Type B pancreatic cell (in vitro differentiated cells): ENCODE results near the gene ICAM3. TPM values are rescaled to one million over a fixed set of nuclear protein-coding genes. Genes with fewer than 3 reads are reported as not detected.

Source experiments
- DNase-seq: peaks from one replicate; pipeline ENCODE4 v3.0.0; 2021; ENCODE audit warnings: mixed read lengths; ENCODE audit not compliant: unreplicated experiment; ENCODE audit errors: extremely low spot score
- H3K27ac Mint-ChIP-seq: 2 replicates; pipeline ENCODE4 v1.8.0; 2021; ENCODE audit warnings: mild to moderate bottlenecking, mixed read lengths
- H3K27me3 Mint-ChIP-seq: 2 replicates; pipeline ENCODE4 v1.8.0; 2021; ENCODE audit warnings: mixed read lengths
- H3K36me3 Mint-ChIP-seq: 2 replicates; pipeline ENCODE4 v1.8.0; 2021; ENCODE audit warnings: mixed read lengths
- H3K4me1 Mint-ChIP-seq: one replicate; pipeline ENCODE4 v1.8.0; 2021; ENCODE audit warnings: mixed read lengths; ENCODE audit not compliant: unreplicated experiment
- H3K4me3 Mint-ChIP-seq: 2 replicates; pipeline ENCODE4 v1.8.0; 2021; ENCODE audit warnings: mild to moderate bottlenecking, mixed read lengths
- H3K9me3 Mint-ChIP-seq: 2 replicates; pipeline ENCODE4 v1.8.0; 2021; ENCODE audit warnings: mixed read lengths
- total RNA-seq: library from RNA; stranded (reverse); gene quantifications from 2 replicates; pipeline ENCODE4 v1.2.1, GENCODE V29; 2021; ENCODE audit warnings: low replicate concordance
- TF ChIP-seq, protein P1 (sequence below): fragments of 200-600 bp; sonication (generic); conservative IDR thresholded peaks from 2 replicates; pipeline ENCODE4 v1.5.0; 2021; ENCODE audit warnings: antibody characterized with exemption, mild to moderate bottlenecking

The ICAM3 gene
- total RNA-seq, 1 donor from 2014 or later = 8.2 TPM

DNA sequence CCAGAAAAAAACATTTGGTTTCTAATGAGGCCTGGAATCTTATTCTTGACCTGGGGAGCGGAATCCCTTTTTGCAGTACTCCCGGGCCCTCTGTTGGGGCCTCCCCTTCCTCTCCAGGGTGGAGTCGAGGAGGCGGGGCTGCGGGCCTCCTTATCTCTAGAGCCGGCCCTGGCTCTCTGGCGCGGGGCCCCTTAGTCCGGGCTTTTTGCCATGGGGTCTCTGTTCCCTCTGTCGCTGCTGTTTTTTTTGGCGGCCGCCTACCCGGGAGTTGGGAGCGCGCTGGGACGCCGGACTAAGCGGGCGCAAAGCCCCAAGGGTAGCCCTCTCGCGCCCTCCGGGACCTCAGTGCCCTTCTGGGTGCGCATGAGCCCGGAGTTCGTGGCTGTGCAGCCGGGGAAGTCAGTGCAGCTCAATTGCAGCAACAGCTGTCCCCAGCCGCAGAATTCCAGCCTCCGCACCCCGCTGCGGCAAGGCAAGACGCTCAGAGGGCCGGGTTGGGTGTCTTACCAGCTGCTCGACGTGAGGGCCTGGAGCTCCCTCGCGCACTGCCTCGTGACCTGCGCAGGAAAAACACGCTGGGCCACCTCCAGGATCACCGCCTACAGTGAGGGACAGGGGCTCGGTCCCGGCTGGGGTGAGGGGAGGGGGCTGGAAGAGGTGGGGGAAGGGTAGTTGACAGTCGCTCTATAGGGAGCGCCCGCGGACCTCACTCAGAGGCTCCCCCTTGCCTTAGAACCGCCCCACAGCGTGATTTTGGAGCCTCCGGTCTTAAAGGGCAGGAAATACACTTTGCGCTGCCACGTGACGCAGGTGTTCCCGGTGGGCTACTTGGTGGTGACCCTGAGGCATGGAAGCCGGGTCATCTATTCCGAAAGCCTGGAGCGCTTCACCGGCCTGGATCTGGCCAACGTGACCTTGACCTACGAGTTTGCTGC, 52.4 kb downstream of the ICAM3 start, which contains the start of gene ICAM4:
Gene ICAM4, plus strand, starts transcription at position 153 of the 935 bp plus-strand sequence. Its CDS starts 58 bp downstream, at position 211.
- TF ChIP-seq, protein P1, sequence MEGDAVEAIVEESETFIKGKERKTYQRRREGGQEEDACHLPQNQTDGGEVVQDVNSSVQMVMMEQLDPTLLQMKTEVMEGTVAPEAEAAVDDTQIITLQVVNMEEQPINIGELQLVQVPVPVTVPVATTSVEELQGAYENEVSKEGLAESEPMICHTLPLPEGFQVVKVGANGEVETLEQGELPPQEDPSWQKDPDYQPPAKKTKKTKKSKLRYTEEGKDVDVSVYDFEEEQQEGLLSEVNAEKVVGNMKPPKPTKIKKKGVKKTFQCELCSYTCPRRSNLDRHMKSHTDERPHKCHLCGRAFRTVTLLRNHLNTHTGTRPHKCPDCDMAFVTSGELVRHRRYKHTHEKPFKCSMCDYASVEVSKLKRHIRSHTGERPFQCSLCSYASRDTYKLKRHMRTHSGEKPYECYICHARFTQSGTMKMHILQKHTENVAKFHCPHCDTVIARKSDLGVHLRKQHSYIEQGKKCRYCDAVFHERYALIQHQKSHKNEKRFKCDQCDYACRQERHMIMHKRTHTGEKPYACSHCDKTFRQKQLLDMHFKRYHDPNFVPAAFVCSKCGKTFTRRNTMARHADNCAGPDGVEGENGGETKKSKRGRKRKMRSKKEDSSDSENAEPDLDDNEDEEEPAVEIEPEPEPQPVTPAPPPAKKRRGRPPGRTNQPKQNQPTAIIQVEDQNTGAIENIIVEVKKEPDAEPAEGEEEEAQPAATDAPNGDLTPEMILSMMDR = no peak
- Mint-ChIP-seq H3K4me3 (peak within 1 kb of the TSS; percentile 51), H3K27me3 (peaks cover 83% of the 10 kb centered on the region), H3K27ac (peak within 1 kb of the TSS; percentile 43), H3K36me3 (peaks cover 8% of the 10 kb centered on the region), H3K4me1 (peaks cover 16% of the 10 kb centered on the region), H3K9me3 (no peaks in the 10 kb centered on the region)
- no peak for DNase-seq

DNA sequence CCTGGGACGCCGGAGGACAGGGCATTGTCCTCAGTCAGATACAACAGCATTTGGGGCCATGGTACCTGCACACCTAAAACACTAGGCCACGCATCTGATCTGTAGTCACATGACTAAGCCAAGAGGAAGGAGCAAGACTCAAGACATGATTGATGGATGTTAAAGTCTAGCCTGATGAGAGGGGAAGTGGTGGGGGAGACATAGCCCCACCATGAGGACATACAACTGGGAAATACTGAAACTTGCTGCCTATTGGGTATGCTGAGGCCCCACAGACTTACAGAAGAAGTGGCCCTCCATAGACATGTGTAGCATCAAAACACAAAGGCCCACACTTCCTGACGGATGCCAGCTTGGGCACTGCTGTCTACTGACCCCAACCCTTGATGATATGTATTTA, 54.0 kb downstream of the ICAM3 start:
- peaks cover 8% of the 10 kb centered on the region for H3K4me1 Mint-ChIP-seq
- peaks cover 66% of the 10 kb centered on the region for H3K27me3 Mint-ChIP-seq
- DNase-seq = no peak
- no peak overlapping the region for H3K4me3 Mint-ChIP-seq
- peak overlapping the region; percentile 43 for H3K27ac Mint-ChIP-seq
- TF ChIP-seq, protein P1 = no peak
- H3K9me3 Mint-ChIP-seq = no peaks in the 10 kb centered on the region
- peaks cover 8% of the 10 kb centered on the region for H3K36me3 Mint-ChIP-seq

DNA sequence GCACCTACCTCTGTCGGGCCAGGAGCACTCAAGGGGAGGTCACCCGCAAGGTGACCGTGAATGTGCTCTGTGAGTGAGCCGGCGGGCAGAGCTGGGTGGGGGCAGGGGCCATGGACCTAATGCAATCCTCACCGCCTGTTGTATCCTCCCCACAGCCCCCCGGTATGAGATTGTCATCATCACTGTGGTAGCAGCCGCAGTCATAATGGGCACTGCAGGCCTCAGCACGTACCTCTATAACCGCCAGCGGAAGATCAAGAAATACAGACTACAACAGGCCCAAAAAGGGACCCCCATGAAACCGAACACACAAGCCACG, 54.5 kb downstream of the ICAM3 start:
- Mint-ChIP-seq H3K4me3 (no peak overlapping the region), H3K9me3 (no peaks in the 10 kb centered on the region), H3K4me1 (peaks cover 6% of the 10 kb centered on the region), H3K27me3 (peaks cover 63% of the 10 kb centered on the region), H3K36me3 (peaks cover 8% of the 10 kb centered on the region), H3K27ac (no peak overlapping the region)
- TF ChIP-seq, protein P1 = no peak
- DNase-seq = no peak

DNA sequence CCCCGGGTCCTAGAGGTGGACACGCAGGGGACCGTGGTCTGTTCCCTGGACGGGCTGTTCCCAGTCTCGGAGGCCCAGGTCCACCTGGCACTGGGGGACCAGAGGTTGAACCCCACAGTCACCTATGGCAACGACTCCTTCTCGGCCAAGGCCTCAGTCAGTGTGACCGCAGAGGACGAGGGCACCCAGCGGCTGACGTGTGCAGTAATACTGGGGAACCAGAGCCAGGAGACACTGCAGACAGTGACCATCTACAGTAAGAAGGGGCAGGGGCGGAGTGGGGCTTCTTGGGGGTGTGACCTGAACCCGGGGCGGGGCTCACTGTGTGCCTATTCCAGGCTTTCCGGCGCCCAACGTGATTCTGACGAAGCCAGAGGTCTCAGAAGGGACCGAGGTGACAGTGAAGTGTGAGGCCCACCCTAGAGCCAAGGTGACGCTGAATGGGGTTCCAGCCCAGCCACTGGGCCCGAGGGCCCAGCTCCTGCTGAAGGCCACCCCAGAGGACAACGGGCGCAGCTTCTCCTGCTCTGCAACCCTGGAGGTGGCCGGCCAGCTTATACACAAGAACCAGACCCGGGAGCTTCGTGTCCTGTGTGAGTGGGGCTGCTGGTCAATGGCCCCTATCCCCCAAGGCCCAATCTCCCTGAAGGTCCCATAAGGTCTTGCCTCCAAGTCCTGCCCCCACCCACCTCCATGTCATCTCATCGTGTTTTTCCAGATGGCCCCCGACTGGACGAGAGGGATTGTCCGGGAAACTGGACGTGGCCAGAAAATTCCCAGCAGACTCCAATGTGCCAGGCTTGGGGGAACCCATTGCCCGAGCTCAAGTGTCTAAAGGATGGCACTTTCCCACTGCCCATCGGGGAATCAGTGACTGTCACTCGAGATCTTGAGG, 55.1 kb downstream of the ICAM3 start:
- H3K36me3 Mint-ChIP-seq = peaks cover 8% of the 10 kb centered on the region
- no peaks in the 10 kb centered on the region for H3K9me3 Mint-ChIP-seq
- no peak for DNase-seq
- no peak overlapping the region for H3K27ac Mint-ChIP-seq
- peaks cover 8% of the 10 kb centered on the region for H3K4me1 Mint-ChIP-seq
- TF ChIP-seq, protein P1 = no peak
- H3K27me3 Mint-ChIP-seq = peaks cover 61% of the 10 kb centered on the region
- H3K4me3 Mint-ChIP-seq = no peak overlapping the region

Other genes starting within 250 kb of the ICAM3 start
- gene ANGPTL6, start 236.9 kb downstream of the ICAM3 start, total RNA-seq = 0.27 TPM in 1 of 2 replicates, not detected in the other
- gene PPAN, start 233.3 kb downstream of the ICAM3 start, total RNA-seq = 59.2 and 62.4 TPM in 2 replicates
- 22.7 and 26.0 TPM in 2 replicates for gene P2RY11, start 227.9 kb downstream of the ICAM3 start, total RNA-seq
- 179 and 215 TPM in 2 replicates for gene EIF3G, start 219.7 kb downstream of the ICAM3 start, total RNA-seq
- gene DNMT1, start 144.7 kb downstream of the ICAM3 start, total RNA-seq = 85.0 and 167 TPM in 2 replicates
- 8.0 and 23.3 TPM in 2 replicates for gene S1PR2, start 108.3 kb downstream of the ICAM3 start, total RNA-seq
- gene MRPL4, start 87.4 kb downstream of the ICAM3 start, total RNA-seq = 67.3 and 68.0 TPM in 2 replicates
- 3.3 and 3.6 TPM in 2 replicates for gene ICAM1, start 68.5 kb downstream of the ICAM3 start, total RNA-seq
- 2.8 and 5.3 TPM in 2 replicates for gene ICAM4, start 52.7 kb downstream of the ICAM3 start, total RNA-seq
- gene ICAM5, start 49.7 kb downstream of the ICAM3 start, total RNA-seq = 2.3 and 3.8 TPM in 2 replicates
- 5.5 and 17.0 TPM in 2 replicates for gene ZGLP1, start 29.8 kb downstream of the ICAM3 start, total RNA-seq
- gene FDX2, start 23.6 kb downstream of the ICAM3 start, total RNA-seq = 18.8 and 23.3 TPM in 2 replicates
- 42.5 and 48.4 TPM in 2 replicates for gene RAVER1, start 6.1 kb downstream of the ICAM3 start, total RNA-seq
- 96.6 and 131 TPM in 2 replicates for gene TYK2, start 40.9 kb upstream of the ICAM3 start, total RNA-seq
- gene CDC37, start 63.9 kb upstream of the ICAM3 start, total RNA-seq = 125 and 126 TPM in 2 replicates
- 0.90 and 1.6 TPM in 2 replicates for gene PDE4A, start 80.9 kb upstream of the ICAM3 start, total RNA-seq
- 49.7 and 71.2 TPM in 2 replicates for gene KEAP1, start 163.7 kb upstream of the ICAM3 start, total RNA-seq
- 0.21 and 1.1 TPM in 2 replicates for gene S1PR5, start 177.8 kb upstream of the ICAM3 start, total RNA-seq
- 35.8 and 44.6 TPM in 2 replicates for gene ATG4D, start 204.3 kb upstream of the ICAM3 start, total RNA-seq
- gene KRI1, start 226.4 kb upstream of the ICAM3 start, total RNA-seq = 19.0 and 34.4 TPM in 2 replicates
- 4.8 and 6.5 TPM in 2 replicates for gene CDKN2D, start 229.4 kb upstream of the ICAM3 start, total RNA-seq
- 45.2 and 104 TPM in 2 replicates for gene AP1M2, start 247.7 kb upstream of the ICAM3 start, total RNA-seq